CD14-positive monocyte (primary cell): ENCODE data around the gene TERT. TPM values are rescaled to one million over a fixed set of nuclear protein-coding genes. Genes with fewer than 3 reads are reported as not detected.
"Not testable (repeated sequence)": the region's sequence is repeated elsewhere in the genome, so short reads cannot be mapped to it uniquely, and the experiment has no call there.

Experiments used
- DNase-seq, 3 donors: peaks; one replicate each; pipeline ENCODE4 v3.0.0-alpha.2; 2011 to 2022
- H2AFZ ChIP-seq: 2 replicates; pipeline ENCODE4 v1.6.0; 2012; ENCODE audit warnings: mild to moderate bottlenecking, low read depth, low read length, inconsistent platforms; ENCODE audit not compliant: insufficient read depth, poor library complexity, severe bottlenecking
- H3K27ac ChIP-seq, 2 donors: 1 replicate in 1 of 2; 2 replicates in 1 of 2; pipeline ENCODE4 v1.5.1; 2012 to 2013; ENCODE audit warnings: low read length in 2 of 2, control low read depth in 1 of 2, inconsistent platforms in 1 of 2, low read depth in 1 of 2, mild to moderate bottlenecking in 1 of 2
- H3K27me3 ChIP-seq, 2 donors: one replicate each; pipeline versions ENCODE4 v1.6.0 to v1.6.1; 2011 to 2013; ENCODE audit warnings: low read length in 2 of 2; ENCODE audit not compliant: control insufficient read depth in 2 of 2, insufficient read depth in 2 of 2
- H3K36me3 ChIP-seq, 2 donors: replicated peaks in 1 of 2; 1 replicate in 1 of 2; 2 replicates in 1 of 2; pipeline versions ENCODE4 v1.5.1 to v1.6.1; 2012 to 2013; ENCODE audit warnings: low read length in 2 of 2, control low read depth in 1 of 2, inconsistent platforms in 1 of 2, mild to moderate bottlenecking in 1 of 2; ENCODE audit not compliant: insufficient read depth in 2 of 2, control insufficient read depth in 1 of 2
- H3K4me1 ChIP-seq, 2 donors: 1 replicate in 1 of 2; 2 replicates in 1 of 2; pipeline versions ENCODE4 v1.5.1 to v1.6.1; 2012 to 2013; ENCODE audit warnings: low read length in 2 of 2, control low read depth in 1 of 2, inconsistent platforms in 1 of 2, mild to moderate bottlenecking in 1 of 2, moderate library complexity in 1 of 2; ENCODE audit not compliant: insufficient read depth in 2 of 2, control insufficient read depth in 1 of 2
- H3K4me2 ChIP-seq: replicated peaks from 2 replicates; pipeline ENCODE3; 2012; ENCODE audit warnings: low read length, moderate library complexity, mild to moderate bottlenecking; ENCODE audit not compliant: poor library complexity, severe bottlenecking; ENCODE audit errors: extremely low read depth
- H3K4me3 ChIP-seq, 3 experiments: fragments of 200-600 bp in 1 of 3; sonication (generic) in 1 of 3; replicated peaks in 1 of 3; 1 replicate in 2 of 3; 2 replicates in 1 of 3; pipeline ENCODE4 v1.5.1; 2011 to 2013; ENCODE audit warnings: low read length in 3 of 3, mild to moderate bottlenecking in 3 of 3, control low read depth in 2 of 3, low read depth in 2 of 3, inconsistent platforms in 1 of 3, moderate library complexity in 1 of 3
- H3K79me2 ChIP-seq: 2 replicates; pipeline ENCODE4 v1.6.0; 2012; ENCODE audit warnings: mild to moderate bottlenecking, control low read depth, inconsistent platforms, low read length, moderate library complexity; ENCODE audit not compliant: insufficient read depth
- H3K9ac ChIP-seq: 2 replicates; pipeline ENCODE4 v1.6.0; 2017; ENCODE audit warnings: low read length, mild to moderate bottlenecking; ENCODE audit not compliant: insufficient read depth, poor library complexity, severe bottlenecking
- H3K9me3 ChIP-seq, 2 donors: replicated peaks in 1 of 2; 1 replicate in 1 of 2; 2 replicates in 1 of 2; pipeline versions ENCODE4 v1.5.1 to v1.6.1; 2012 to 2013; ENCODE audit warnings: low read length in 2 of 2, control low read depth in 1 of 2; ENCODE audit not compliant: control insufficient read depth in 1 of 2, insufficient read depth in 1 of 2
- H4K20me1 ChIP-seq: 2 replicates; pipeline ENCODE4 v1.6.0; 2012; ENCODE audit warnings: mild to moderate bottlenecking, low read length, control low read depth, moderate library complexity; ENCODE audit not compliant: insufficient read depth
- H3K27ac Mint-ChIP-seq, 7 donors: one replicate each; pipeline ENCODE4 v1.8.0; 2020; ENCODE audit warnings: mild to moderate bottlenecking in 7 of 7, mixed read lengths in 7 of 7, moderate library complexity in 6 of 7, inconsistent platforms in 2 of 7
- H3K27me3 Mint-ChIP-seq, 3 donors: one replicate each; pipeline ENCODE4 v1.8.0; 2021 to 2022; ENCODE audit warnings: low read depth in 3 of 3, mild to moderate bottlenecking in 3 of 3, mixed read lengths in 3 of 3, moderate library complexity in 3 of 3, inconsistent platforms in 1 of 3
- H3K36me3 Mint-ChIP-seq, 2 donors: one replicate each; pipeline ENCODE4 v1.8.0; 2020; ENCODE audit warnings: mixed read lengths in 2 of 2, inconsistent platforms in 1 of 2, mild to moderate bottlenecking in 1 of 2
- H3K4me1 Mint-ChIP-seq: one replicate; pipeline ENCODE4 v1.8.0; 2020; ENCODE audit warnings: mild to moderate bottlenecking, mixed read lengths
- H3K4me3 Mint-ChIP-seq, 2 donors: one replicate each; pipeline ENCODE4 v1.8.0; 2020; ENCODE audit warnings: mild to moderate bottlenecking in 2 of 2, mixed read lengths in 2 of 2, moderate library complexity in 1 of 2
- H3K9me3 Mint-ChIP-seq, 7 donors: one replicate each; pipeline ENCODE4 v1.8.0; 2020 to 2022; ENCODE audit warnings: mixed read lengths in 7 of 7, mild to moderate bottlenecking in 6 of 7, moderate library complexity in 6 of 7, inconsistent platforms in 2 of 7
- CTCF ChIP-seq: fragments of 200-600 bp; IDR thresholded peaks from one replicate; pipeline ENCODE4 v1.8.0; 2022; ENCODE audit warnings: antibody characterized with exemption, mild to moderate bottlenecking
- WGBS: methylation state at CpG from one replicate; pipeline ENCODE4 v1.1.5; 2013; ENCODE audit warnings: missing lambda C conversion rate; ENCODE audit not compliant: insufficient coverage; 5-methylcytosine and 5-hydroxymethylcytosine counted together
- intact Hi-C, 2 donors: fragments of 100-400 bp; cut with micrococcal nuclease; formaldehyde crosslinking; loops; one replicate each; pipeline versions ENCODE4 v1.15.0 to v1.15.1; 2023
- polyA plus RNA-seq, 3 donors: library from polyadenylated mRNA; depleted of rRNA in 1 of 3; unstranded in 2 of 3; stranded (reverse) in 1 of 3; fragments of 300-500 nt in 2 of 3; fragments of >200 nt in 1 of 3; fragmentation: Illumina TruSeq in 2 of 3; gene quantifications; 1 replicate in 2 of 3; 2 replicates in 1 of 3; pipeline ENCODE4 v1.2.3, GENCODE V29; 2012 to 2021

Gene TERT
- polyA plus RNA-seq, 3 donors: not detected

- Histone ChIP-seq H3K9me3 (no peaks in the 10 kb centered on the region), H3K9ac (no peak overlapping the region), H4K20me1 (peaks cover 5% of the 10 kb centered on the region), H2AFZ (no peak overlapping the region), H3K36me3 (peaks cover 44 to 51% of the 10 kb centered on the region in 2 donors), H3K4me3 (peak overlapping the region in 1 of 3 experiments; percentile 80), H3K4me2 (peak overlapping the region; percentile 95), H3K4me1 (peaks cover 16 to 30% of the 10 kb centered on the region in 2 donors), H3K79me2 (peaks cover 28% of the 10 kb centered on the region), H3K27ac (peak overlapping the region in 1 of 2 donors; percentile 67), H3K27me3 (no peaks in the 10 kb centered on the region)
- DNase-seq: no peak
- 93% methylated on average over 5 of the region's 9 CpGs for WGBS
- no peak for TF ChIP-seq CTCF
- Mint-ChIP-seq H3K4me1 (peaks cover 26% of the 10 kb centered on the region), H3K4me3 (peak overlapping the region in 1 of 2 donors; percentile 85), H3K27me3 (peaks cover 0 to 2% (median 0%) of the 10 kb centered on the region in 3 donors), H3K27ac (peak overlapping the region in 1 of 7 donors; percentile 29), H3K36me3 (peaks cover 36 to 47% of the 10 kb centered on the region in 2 donors), H3K9me3 (no peaks in the 10 kb centered on the region)
- intact Hi-C loops: loop anchor here (5.0 to 10.0 kb wide), 5 partner anchors 131 to 451 kb away; partner anchors contain the start of genes BRD9 (in 1 of the 2), MRPL36 (in 1 of the 2) and TRIP13 (in 1 of the 2)
Observed at GRCh38 chr5:1343315-1343751, 48.5 kb upstream of the TERT start.

- not testable (repeated sequence) for H2AFZ ChIP-seq, H3K9me3 Mint-ChIP-seq, H3K27me3 Mint-ChIP-seq, H3K9me3 ChIP-seq, DNase-seq, H3K4me2 ChIP-seq, H3K4me3 Mint-ChIP-seq, H3K27ac ChIP-seq, H3K4me3 ChIP-seq, H4K20me1 ChIP-seq, H3K27me3 ChIP-seq, H3K27ac Mint-ChIP-seq, H3K9ac ChIP-seq
- H3K79me2 ChIP-seq: peaks cover 28% of the 10 kb centered on the region
- peaks cover 42 to 54% of the 10 kb centered on the region in 2 donors for H3K36me3 Mint-ChIP-seq
- peaks cover 26% of the 10 kb centered on the region for H3K4me1 Mint-ChIP-seq
- peaks cover 50 to 57% of the 10 kb centered on the region in 2 donors for H3K36me3 ChIP-seq
- WGBS: over 99% methylated on average over 13 of the region's 14 CpGs
- peaks cover 16 to 30% of the 10 kb centered on the region in 2 donors for H3K4me1 ChIP-seq
- intact Hi-C loops: loop anchor here (5.0 to 10.0 kb wide), 5 partner anchors 132 to 452 kb away; partner anchors contain the start of genes BRD9 (in 1 of the 2), MRPL36 (in 1 of the 2) and TRIP13 (in 1 of the 2)
Observed at GRCh38 chr5:1342711-1343110, 47.8 kb upstream of the TERT start.
